ENCODE data around the gene HS3ST2.
"Not testable (repeated sequence)": the region's sequence is repeated elsewhere in the genome, so short reads cannot be mapped to it uniquely, and the experiment has no call there.

Gene HS3ST2

GRCh38 chr16:22939744-22940363 lies 125.9 kb downstream of the HS3ST2 start:
- not testable (repeated sequence) for H3K36me3 ChIP-seq (ENCODE audit: control insufficient read depth in 1 of 2, insufficient read depth in 2 of 2, low read length in 2 of 2); H3K9ac ChIP-seq (ENCODE audit: low read depth in 1 of 2, low read length in 2 of 2); H3K27me3 ChIP-seq (ENCODE audit: control insufficient read depth in 1 of 2, insufficient read depth in 2 of 2, low read length in 2 of 2); H3K4me3 ChIP-seq (ENCODE audit: low read depth in 1 of 2, low read length in 2 of 2); H3K4me1 ChIP-seq (ENCODE audit: control insufficient read depth in 1 of 2, insufficient read depth in 2 of 2, low read length in 2 of 2); H3K9me3 ChIP-seq (ENCODE audit: control insufficient read depth in 1 of 2, low read length in 2 of 2); H3K27ac ChIP-seq (ENCODE audit: low read depth, low read length)

- H3K36me3 ChIP-seq (ENCODE audit: control insufficient read depth in 1 of 2, insufficient read depth in 2 of 2, low read length in 2 of 2): no peaks in the 10 kb centered on the region
- no peak overlapping the region for H3K4me3 ChIP-seq (ENCODE audit: low read depth in 1 of 2, low read length in 2 of 2)
- peaks cover 0 to 7% of the 10 kb centered on the region in 2 donors for H3K27me3 ChIP-seq (ENCODE audit: control insufficient read depth in 1 of 2, insufficient read depth in 2 of 2, low read length in 2 of 2)
- H3K9me3 ChIP-seq (ENCODE audit: control insufficient read depth in 1 of 2, low read length in 2 of 2): no peaks in the 10 kb centered on the region
- H3K27ac ChIP-seq (ENCODE audit: low read depth, low read length): no peak overlapping the region
- no peaks in the 10 kb centered on the region for H3K4me1 ChIP-seq (ENCODE audit: control insufficient read depth in 1 of 2, insufficient read depth in 2 of 2, low read length in 2 of 2)
- no peak overlapping the region for H3K9ac ChIP-seq (ENCODE audit: low read depth in 1 of 2, low read length in 2 of 2)
Observed at GRCh38 chr16:22941970-22942501, 128.1 kb downstream of the HS3ST2 start.

- Histone ChIP-seq H3K36me3 (ENCODE audit: control insufficient read depth in 1 of 2, insufficient read depth in 2 of 2, low read length in 2 of 2) (no peaks in the 10 kb centered on the region), H3K9me3 (ENCODE audit: control insufficient read depth in 1 of 2, low read length in 2 of 2) (no peaks in the 10 kb centered on the region), H3K4me3 (ENCODE audit: low read depth in 1 of 2, low read length in 2 of 2) (no peak overlapping the region), H3K4me1 (ENCODE audit: control insufficient read depth in 1 of 2, insufficient read depth in 2 of 2, low read length in 2 of 2) (no peaks in the 10 kb centered on the region), H3K9ac (ENCODE audit: low read depth in 1 of 2, low read length in 2 of 2) (no peak overlapping the region), H3K27me3 (ENCODE audit: control insufficient read depth in 1 of 2, insufficient read depth in 2 of 2, low read length in 2 of 2) (peaks cover 2 to 12% of the 10 kb centered on the region in 2 donors), H3K27ac (ENCODE audit: low read depth, low read length) (no peak overlapping the region)
Observed at GRCh38 chr16:22942811-22943210, 128.8 kb downstream of the HS3ST2 start.

- peaks cover 10 to 16% of the 10 kb centered on the region in 2 donors for H3K27me3 ChIP-seq (ENCODE audit: control insufficient read depth in 1 of 2, insufficient read depth in 2 of 2, low read length in 2 of 2)
Observed at GRCh38 chr16:22945361-22945760, 131.4 kb downstream of the HS3ST2 start.

GRCh38 chr16:22946433-22946832 lies 132.5 kb downstream of the HS3ST2 start:
- Histone ChIP-seq H3K27me3 (ENCODE audit: control insufficient read depth in 1 of 2, insufficient read depth in 2 of 2, low read length in 2 of 2) (peaks cover 10 to 16% of the 10 kb centered on the region in 2 donors), H3K9me3 (ENCODE audit: control insufficient read depth in 1 of 2, low read length in 2 of 2) (no peaks in the 10 kb centered on the region), H3K36me3 (ENCODE audit: control insufficient read depth in 1 of 2, insufficient read depth in 2 of 2, low read length in 2 of 2) (no peaks in the 10 kb centered on the region), H3K4me1 (ENCODE audit: control insufficient read depth in 1 of 2, insufficient read depth in 2 of 2, low read length in 2 of 2) (no peaks in the 10 kb centered on the region), H3K9ac (ENCODE audit: low read depth in 1 of 2, low read length in 2 of 2) (no peak overlapping the region), H3K4me3 (ENCODE audit: low read depth in 1 of 2, low read length in 2 of 2) (no peak overlapping the region), H3K27ac (ENCODE audit: low read depth, low read length) (no peak overlapping the region)

More at GRCh38 chr16:22945361-22945760, 131.4 kb downstream of the HS3ST2 start:
- Histone ChIP-seq H3K9me3 (ENCODE audit: control insufficient read depth in 1 of 2, low read length in 2 of 2) (no peaks in the 10 kb centered on the region), H3K4me1 (ENCODE audit: control insufficient read depth in 1 of 2, insufficient read depth in 2 of 2, low read length in 2 of 2) (no peaks in the 10 kb centered on the region), H3K27ac (ENCODE audit: low read depth, low read length) (no peak overlapping the region), H3K36me3 (ENCODE audit: control insufficient read depth in 1 of 2, insufficient read depth in 2 of 2, low read length in 2 of 2) (no peaks in the 10 kb centered on the region), H3K9ac (ENCODE audit: low read depth in 1 of 2, low read length in 2 of 2) (no peak overlapping the region), H3K4me3 (ENCODE audit: low read depth in 1 of 2, low read length in 2 of 2) (no peak overlapping the region)

- Histone ChIP-seq H3K27me3 (ENCODE audit: control insufficient read depth in 1 of 2, insufficient read depth in 2 of 2, low read length in 2 of 2) (peaks cover 10 to 16% of the 10 kb centered on the region in 2 donors), H3K9me3 (ENCODE audit: control insufficient read depth in 1 of 2, low read length in 2 of 2) (no peaks in the 10 kb centered on the region), H3K4me3 (ENCODE audit: low read depth in 1 of 2, low read length in 2 of 2) (peak overlapping the region in 1 of 2 donors; percentile 36), H3K9ac (ENCODE audit: low read depth in 1 of 2, low read length in 2 of 2) (no peak overlapping the region), H3K4me1 (ENCODE audit: control insufficient read depth in 1 of 2, insufficient read depth in 2 of 2, low read length in 2 of 2) (no peaks in the 10 kb centered on the region), H3K36me3 (ENCODE audit: control insufficient read depth in 1 of 2, insufficient read depth in 2 of 2, low read length in 2 of 2) (no peaks in the 10 kb centered on the region), H3K27ac (ENCODE audit: low read depth, low read length) (no peak overlapping the region)
Observed at GRCh38 chr16:22948058-22948602, 134.2 kb downstream of the HS3ST2 start.

GRCh38 chr16:22948603-22949368 lies 134.8 kb downstream of the HS3ST2 start:
- H3K27ac ChIP-seq (ENCODE audit: low read depth, low read length): no peak overlapping the region
- peaks cover 10 to 16% of the 10 kb centered on the region in 2 donors for H3K27me3 ChIP-seq (ENCODE audit: control insufficient read depth in 1 of 2, insufficient read depth in 2 of 2, low read length in 2 of 2)
- H3K4me3 ChIP-seq (ENCODE audit: low read depth in 1 of 2, low read length in 2 of 2): peak overlapping the region in 1 of 2 donors; percentile 36
- no peak overlapping the region for H3K9ac ChIP-seq (ENCODE audit: low read depth in 1 of 2, low read length in 2 of 2)
- no peaks in the 10 kb centered on the region for H3K36me3 ChIP-seq (ENCODE audit: control insufficient read depth in 1 of 2, insufficient read depth in 2 of 2, low read length in 2 of 2)
- H3K4me1 ChIP-seq (ENCODE audit: control insufficient read depth in 1 of 2, insufficient read depth in 2 of 2, low read length in 2 of 2): no peaks in the 10 kb centered on the region
- no peaks in the 10 kb centered on the region for H3K9me3 ChIP-seq (ENCODE audit: control insufficient read depth in 1 of 2, low read length in 2 of 2)

- Histone ChIP-seq H3K4me1 (ENCODE audit: control insufficient read depth in 1 of 2, insufficient read depth in 2 of 2, low read length in 2 of 2) (no peaks in the 10 kb centered on the region), H3K27me3 (ENCODE audit: control insufficient read depth in 1 of 2, insufficient read depth in 2 of 2, low read length in 2 of 2) (peaks cover 0 to 3% of the 10 kb centered on the region in 2 donors), H3K4me3 (ENCODE audit: low read depth in 1 of 2, low read length in 2 of 2) (no peak overlapping the region), H3K9ac (ENCODE audit: low read depth in 1 of 2, low read length in 2 of 2) (no peak overlapping the region), H3K9me3 (ENCODE audit: control insufficient read depth in 1 of 2, low read length in 2 of 2) (no peaks in the 10 kb centered on the region), H3K36me3 (ENCODE audit: control insufficient read depth in 1 of 2, insufficient read depth in 2 of 2, low read length in 2 of 2) (no peaks in the 10 kb centered on the region), H3K27ac (ENCODE audit: low read depth, low read length) (no peak overlapping the region)
Observed at GRCh38 chr16:22955461-22956070, 141.6 kb downstream of the HS3ST2 start.

GRCh38 chr16:22961206-22961605 lies 147.2 kb downstream of the HS3ST2 start:
- Histone ChIP-seq H3K36me3 (ENCODE audit: control insufficient read depth in 1 of 2, insufficient read depth in 2 of 2, low read length in 2 of 2) (no peaks in the 10 kb centered on the region), H3K9ac (ENCODE audit: low read depth in 1 of 2, low read length in 2 of 2) (no peak overlapping the region), H3K9me3 (ENCODE audit: control insufficient read depth in 1 of 2, low read length in 2 of 2) (no peaks in the 10 kb centered on the region), H3K27ac (ENCODE audit: low read depth, low read length) (no peak overlapping the region), H3K4me3 (ENCODE audit: low read depth in 1 of 2, low read length in 2 of 2) (no peak overlapping the region), H3K27me3 (ENCODE audit: control insufficient read depth in 1 of 2, insufficient read depth in 2 of 2, low read length in 2 of 2) (peaks cover 0 to 3% of the 10 kb centered on the region in 2 donors), H3K4me1 (ENCODE audit: control insufficient read depth in 1 of 2, insufficient read depth in 2 of 2, low read length in 2 of 2) (no peaks in the 10 kb centered on the region)

GRCh38 chr16:22962905-22963304 lies 148.9 kb downstream of the HS3ST2 start:
- Histone ChIP-seq H3K27me3 (ENCODE audit: control insufficient read depth in 1 of 2, insufficient read depth in 2 of 2, low read length in 2 of 2) (peaks cover 0 to 2% of the 10 kb centered on the region in 2 donors), H3K27ac (ENCODE audit: low read depth, low read length) (no peak overlapping the region), H3K9ac (ENCODE audit: low read depth in 1 of 2, low read length in 2 of 2) (no peak overlapping the region), H3K4me1 (ENCODE audit: control insufficient read depth in 1 of 2, insufficient read depth in 2 of 2, low read length in 2 of 2) (no peaks in the 10 kb centered on the region), H3K9me3 (ENCODE audit: control insufficient read depth in 1 of 2, low read length in 2 of 2) (no peaks in the 10 kb centered on the region), H3K4me3 (ENCODE audit: low read depth in 1 of 2, low read length in 2 of 2) (no peak overlapping the region), H3K36me3 (ENCODE audit: control insufficient read depth in 1 of 2, insufficient read depth in 2 of 2, low read length in 2 of 2) (no peaks in the 10 kb centered on the region)
